Astrocyte of the spinal cord (primary cell): ENCODE results near the gene LRP5.
"Not testable (repeated sequence)": the region's sequence is repeated elsewhere in the genome, so short reads cannot be mapped to it uniquely, and the experiment has no call there.

Experiments used
- DNase-seq: peaks from one replicate; pipeline ENCODE4 v3.0.0; 2011; ENCODE audit warnings: low read depth, low spot score
- H3K4me3 ChIP-seq: 2 replicates; pipeline ENCODE4 v1.5.1; 2011; ENCODE audit warnings: low read depth, mild to moderate bottlenecking, low read length, moderate library complexity
- in situ Hi-C: cut with HindIII; loops from 2 replicates; pipeline ENCODE4 v1.10.0; 2017; ENCODE audit warnings: low sequenced_read_pairs
- TF ChIP-seq, protein P1 (sequence below): IDR thresholded peaks from 2 replicates; pipeline ENCODE4 v1.5.1; 2012; ENCODE audit warnings: low read depth, mild to moderate bottlenecking, low read length, inconsistent platforms

LRP5 gene

DNA sequence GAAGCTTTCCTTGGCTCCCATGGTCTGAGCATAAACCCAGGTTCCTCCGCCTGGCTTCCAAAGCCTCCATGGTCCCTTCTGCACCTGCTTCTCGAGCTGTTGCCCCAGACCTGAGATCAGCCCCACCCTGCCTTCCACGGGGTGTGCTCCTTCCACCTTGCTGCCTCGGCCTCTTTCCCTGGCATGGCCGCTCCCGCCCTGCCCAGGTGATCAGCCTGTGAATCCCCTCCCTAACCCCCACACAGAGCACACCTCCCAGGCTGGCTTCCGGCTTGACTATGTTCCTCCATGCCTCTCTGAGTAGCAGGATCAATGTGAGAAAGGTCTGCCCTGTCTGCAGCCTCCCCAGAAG is 145.5 kb downstream of the LRP5 start:
- no peak for DNase-seq
- no peak overlapping the region for H3K4me3 ChIP-seq
- TF ChIP-seq, protein P1, sequence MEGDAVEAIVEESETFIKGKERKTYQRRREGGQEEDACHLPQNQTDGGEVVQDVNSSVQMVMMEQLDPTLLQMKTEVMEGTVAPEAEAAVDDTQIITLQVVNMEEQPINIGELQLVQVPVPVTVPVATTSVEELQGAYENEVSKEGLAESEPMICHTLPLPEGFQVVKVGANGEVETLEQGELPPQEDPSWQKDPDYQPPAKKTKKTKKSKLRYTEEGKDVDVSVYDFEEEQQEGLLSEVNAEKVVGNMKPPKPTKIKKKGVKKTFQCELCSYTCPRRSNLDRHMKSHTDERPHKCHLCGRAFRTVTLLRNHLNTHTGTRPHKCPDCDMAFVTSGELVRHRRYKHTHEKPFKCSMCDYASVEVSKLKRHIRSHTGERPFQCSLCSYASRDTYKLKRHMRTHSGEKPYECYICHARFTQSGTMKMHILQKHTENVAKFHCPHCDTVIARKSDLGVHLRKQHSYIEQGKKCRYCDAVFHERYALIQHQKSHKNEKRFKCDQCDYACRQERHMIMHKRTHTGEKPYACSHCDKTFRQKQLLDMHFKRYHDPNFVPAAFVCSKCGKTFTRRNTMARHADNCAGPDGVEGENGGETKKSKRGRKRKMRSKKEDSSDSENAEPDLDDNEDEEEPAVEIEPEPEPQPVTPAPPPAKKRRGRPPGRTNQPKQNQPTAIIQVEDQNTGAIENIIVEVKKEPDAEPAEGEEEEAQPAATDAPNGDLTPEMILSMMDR = no peak
- in situ Hi-C loops = no loop called here

DNA sequence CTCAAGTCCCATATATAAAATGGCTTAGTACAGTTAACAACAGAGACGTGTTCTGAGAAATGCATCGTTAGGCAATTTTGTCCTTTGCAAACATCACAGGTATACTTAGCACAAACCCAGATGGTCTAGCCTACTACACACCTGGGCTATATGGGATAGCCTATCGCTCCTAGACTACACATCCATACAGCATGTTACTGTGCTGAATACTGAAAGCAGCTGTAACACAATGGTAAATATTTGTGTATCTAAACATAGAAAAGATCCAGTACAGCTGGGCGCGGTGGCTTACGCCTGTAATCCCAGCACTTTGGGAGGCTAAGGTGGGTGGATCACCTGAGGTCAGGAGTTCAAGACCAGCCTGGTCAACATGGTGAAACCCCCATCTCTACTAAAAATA is 145.9 kb downstream of the LRP5 start:
- H3K4me3 ChIP-seq, DNase-seq, in situ Hi-C loops: not testable (repeated sequence)

DNA sequence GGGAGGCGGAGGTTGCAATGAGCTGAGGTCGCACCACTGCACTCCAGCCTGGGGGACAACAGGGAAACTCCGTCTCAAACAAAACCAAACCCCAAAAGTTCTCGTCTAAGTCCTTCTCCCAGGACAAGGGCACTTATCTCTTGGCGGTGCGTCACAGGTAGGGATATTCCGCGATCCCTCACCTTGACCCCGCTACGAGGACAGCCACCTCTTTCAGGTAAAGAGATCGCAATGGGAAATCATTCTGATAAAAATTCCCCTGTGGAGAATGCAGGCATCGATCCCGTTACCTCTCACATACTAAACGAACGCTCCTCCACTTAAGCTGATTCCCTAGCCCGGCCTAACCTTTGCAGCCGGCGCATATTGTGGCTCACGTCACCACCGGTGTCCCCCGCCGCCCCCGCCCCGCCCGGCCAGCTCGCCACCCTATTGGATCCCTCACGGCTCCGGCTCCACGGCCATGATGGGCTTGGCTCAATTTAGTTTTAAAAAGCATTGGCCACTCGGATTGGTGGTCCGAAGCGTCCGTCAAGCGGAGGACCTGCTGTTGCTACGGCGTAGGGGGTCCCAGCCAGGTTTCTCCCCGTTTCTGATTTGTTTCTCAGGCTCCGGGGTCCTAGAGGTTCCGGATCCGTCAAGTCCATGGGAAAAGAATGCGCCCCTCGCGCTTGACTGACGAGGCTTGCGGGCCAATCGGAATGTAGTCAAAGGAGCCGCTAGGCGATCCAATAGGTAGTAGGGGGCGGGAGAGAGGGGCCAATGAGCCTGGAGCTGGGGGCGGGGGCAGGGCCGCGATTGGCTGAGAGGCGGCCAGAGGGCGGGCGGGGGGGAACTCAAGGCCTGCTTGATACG is 147.7 kb downstream of the LRP5 start:
- peak overlapping the region; percentile 87 for H3K4me3 ChIP-seq
- TF ChIP-seq, protein P1 = no peak
- in situ Hi-C loops = no loop called here
- peak; percentile 100 for DNase-seq

DNA sequence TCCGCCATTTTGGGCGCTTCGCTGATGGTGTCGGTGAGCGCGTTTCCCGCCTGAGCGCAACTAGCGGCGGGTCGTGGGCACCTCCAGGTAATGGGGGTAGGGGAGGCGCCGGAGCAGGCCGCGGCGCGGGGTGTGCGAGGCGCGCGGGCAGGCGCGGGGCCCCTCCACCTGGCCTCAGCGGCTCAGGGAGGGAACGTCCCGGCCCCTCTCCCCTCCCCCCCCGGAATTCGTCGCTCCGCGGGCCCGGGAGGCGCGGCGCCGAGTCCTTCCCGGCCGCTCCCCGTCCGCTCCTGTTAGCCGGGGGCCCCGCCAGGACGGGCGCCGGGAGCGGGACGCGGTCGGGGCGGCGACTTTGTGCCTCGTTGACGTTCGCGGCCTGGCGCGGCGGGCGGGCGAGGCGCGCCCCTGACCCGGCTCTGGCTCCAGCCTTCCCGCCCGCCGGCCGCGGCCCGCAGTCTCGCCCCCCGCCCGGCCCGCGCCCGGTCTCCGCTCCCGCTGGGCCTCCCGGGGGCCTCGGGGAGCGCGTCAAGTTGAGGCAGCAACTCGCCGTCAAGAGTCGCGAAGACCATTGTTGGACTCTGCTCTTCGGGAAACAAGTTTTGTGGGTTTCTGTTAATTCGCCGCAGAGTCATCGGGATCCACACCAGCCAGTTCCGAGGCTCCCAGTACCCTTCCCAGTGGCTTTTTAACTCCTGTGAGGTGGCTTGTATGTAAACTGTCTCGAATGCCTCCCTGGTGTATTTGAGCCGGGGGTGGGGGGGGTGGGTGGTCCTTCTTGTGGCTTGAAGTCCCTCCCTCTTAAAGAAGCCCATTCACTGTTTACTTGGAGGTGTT is 148.6 kb downstream of the LRP5 start, which contains the start of gene PPP6R3:
PPP6R3 (plus strand) TSS at position 12 of the 834 bp plus-strand sequence. CDS start 76,913 bp downstream, outside the sequence.
- TF ChIP-seq, protein P1 = no peak
- peak; percentile 62 for DNase-seq
- in situ Hi-C loops = no loop called here
- H3K4me3 ChIP-seq = peak within 1 kb of the TSS; percentile 87

DNA sequence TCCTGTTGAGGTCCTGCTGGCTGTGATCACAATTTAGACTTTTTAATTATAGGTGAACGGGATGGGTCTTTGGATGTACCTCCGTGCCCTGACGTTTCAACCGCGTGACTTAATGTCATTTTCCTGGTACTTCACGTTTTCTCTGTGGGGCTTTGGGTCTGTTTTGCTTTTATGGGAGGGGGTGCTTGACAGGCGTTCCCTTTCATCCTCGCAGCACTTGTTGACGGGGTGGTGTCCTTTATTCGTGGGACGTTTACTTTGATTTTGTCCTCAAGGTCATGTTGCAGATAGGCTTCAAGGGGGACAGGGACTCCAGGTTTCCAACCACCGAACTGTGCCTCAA is 149.2 kb downstream of the LRP5 start:
- in situ Hi-C loops = no loop called here
- no peak for DNase-seq
- TF ChIP-seq, protein P1 = no peak
- peak overlapping the region; percentile 87 for H3K4me3 ChIP-seq

DNA sequence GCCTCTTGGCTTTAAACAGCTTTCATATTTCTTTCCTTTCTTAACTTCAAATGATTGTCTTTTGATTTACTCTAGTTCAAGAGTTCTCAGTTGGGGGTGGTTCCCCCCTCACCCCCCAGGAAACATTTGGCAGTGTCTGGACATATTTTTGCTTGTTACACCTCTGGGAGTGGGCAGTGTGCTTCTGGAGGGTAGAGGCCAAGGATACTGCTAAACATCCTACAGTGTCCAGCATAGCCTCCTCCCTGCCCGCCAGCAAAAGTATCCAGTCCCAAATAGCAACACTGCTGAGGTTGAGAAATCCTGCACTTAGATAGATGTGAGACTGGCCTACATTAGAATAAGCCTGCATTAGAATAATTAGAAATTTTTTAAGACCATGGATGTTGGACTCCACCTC is 151.3 kb downstream of the LRP5 start:
- no peak overlapping the region for H3K4me3 ChIP-seq
- TF ChIP-seq, protein P1 = no peak
- DNase-seq = no peak
- in situ Hi-C loops = no loop called here
